ENCODE measurements around the gene SMIM38. TPM values are rescaled to one million over a fixed set of nuclear protein-coding genes. Genes with fewer than 3 reads are reported as not detected.

SMIM38 gene
- total RNA-seq = under 1 TPM; 0.36 to 0.49 TPM
- polyA plus RNA-seq = under 1 TPM in 1 of 3 donors, not detected in 2; 0.11 TPM
- total RNA-seq = 0.14 to 3.1 (median 0.50) reads per million in 6 experiments

- H3K36me3 Mint-ChIP-seq = no peaks in the 10 kb centered on the region
- H3K4me3 Mint-ChIP-seq = no peak within 1 kb of the TSS
- DNase-seq (no peak), ATAC-seq (no peak)
- no peak within 1 kb of the TSS for H3K27ac Mint-ChIP-seq
- peaks cover 0 to 7% (median under 1%) of the 10 kb centered on the region in 4 donors for H3K4me1 Mint-ChIP-seq
- H3K27me3 Mint-ChIP-seq = peaks cover 0 to 9% (median 0%) of the 10 kb centered on the region in 5 donors
- POLR2A ChIA-PET = no interaction called here
- H3K9me3 Mint-ChIP-seq = peaks cover 0 to 4% (median 0%) of the 10 kb centered on the region in 9 donors
Measured at GRCh38 chr11:69155302-69156234, at the start of gene SMIM38. Gene SMIM38 (plus strand): TSS chr11:69155935. CDS start chr11:69157847, 1,912 bp downstream.

GRCh38 chr11:69106031-69106811, 49.5 kb upstream of the SMIM38 start:
- peaks cover 0 to 6% (median 0%) of the 10 kb centered on the region in 5 donors for H3K27me3 Mint-ChIP-seq
- ATAC-seq (no peak), DNase-seq (no peak)
- peaks cover 0 to 16% (median 0%) of the 10 kb centered on the region in 9 donors for H3K9me3 Mint-ChIP-seq
- peaks cover 0 to 24% (median 8%) of the 10 kb centered on the region in 4 donors for H3K4me1 Mint-ChIP-seq
- H3K27ac Mint-ChIP-seq = peak overlapping the region in 1 of 10 donors; percentile 90
- no peak overlapping the region for H3K4me3 Mint-ChIP-seq
- POLR2A ChIA-PET = no interaction called here
- H3K36me3 Mint-ChIP-seq = peaks cover 0 to 4% (median 0%) of the 10 kb centered on the region in 3 donors

DNA sequence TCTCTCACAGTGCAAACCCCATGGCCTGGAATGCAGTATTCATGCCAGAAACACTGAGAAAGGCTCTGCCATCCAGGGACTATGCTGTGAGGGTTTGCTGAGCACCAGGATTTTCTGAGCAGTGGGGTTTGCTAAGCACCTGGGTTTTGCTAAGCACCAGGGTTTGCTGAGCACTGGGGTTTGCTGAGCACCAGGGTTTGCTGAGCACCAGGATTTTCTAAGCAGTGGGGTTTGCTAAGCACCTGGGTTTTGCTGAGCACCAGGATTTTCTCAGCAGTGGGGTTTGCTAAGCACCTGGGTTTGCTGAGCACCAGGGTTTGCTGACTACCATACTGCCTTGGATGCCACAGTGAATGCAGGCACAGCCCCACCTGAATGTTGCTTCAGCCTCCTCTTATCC, 48.3 kb upstream of the SMIM38 start:
- ATAC-seq (no peak), DNase-seq (no peak)
- Mint-ChIP-seq H3K36me3 (peaks cover 0 to 4% (median 0%) of the 10 kb centered on the region in 3 donors), H3K27me3 (peaks cover 0 to 6% (median 0%) of the 10 kb centered on the region in 5 donors), H3K4me1 (peaks cover 0 to 20% (median 8%) of the 10 kb centered on the region in 4 donors), H3K4me3 (no peak overlapping the region), H3K9me3 (peaks cover 0 to 16% (median 0%) of the 10 kb centered on the region in 9 donors), H3K27ac (no peak overlapping the region)
- POLR2A ChIA-PET = no interaction called here

GRCh38 chr11:69108030-69108429, 47.7 kb upstream of the SMIM38 start:
- Mint-ChIP-seq H3K4me3 (no peak overlapping the region), H3K9me3 (peaks cover 0 to 16% (median 0%) of the 10 kb centered on the region in 9 donors), H3K36me3 (peaks cover 0 to 4% (median 0%) of the 10 kb centered on the region in 3 donors), H3K27ac (no peak overlapping the region), H3K4me1 (peaks cover 0 to 16% (median 8%) of the 10 kb centered on the region in 4 donors), H3K27me3 (peaks cover 0 to 6% (median 0%) of the 10 kb centered on the region in 5 donors)
- DNase-seq (no peak), ATAC-seq (no peak)
- POLR2A ChIA-PET = no interaction called here

DNA sequence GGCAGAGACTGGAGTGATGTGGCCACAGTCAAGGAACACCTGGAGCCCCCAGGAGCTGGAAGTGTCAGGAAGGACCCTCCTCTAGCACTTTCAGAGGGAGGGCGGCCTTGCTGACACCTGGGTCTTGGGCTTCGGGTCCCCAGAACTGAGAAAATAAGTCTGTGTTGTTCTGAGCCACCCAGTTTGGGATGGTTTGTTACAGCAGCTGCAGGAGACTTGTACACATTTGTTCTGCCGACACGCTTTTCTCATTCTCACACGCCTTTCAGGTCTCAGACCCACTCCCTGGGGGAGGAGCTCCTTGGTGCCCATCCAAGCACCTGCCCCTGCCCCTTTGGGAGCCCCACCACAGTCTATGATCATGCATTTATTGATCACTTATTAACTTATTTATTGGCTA, 47.2 kb upstream of the SMIM38 start:
- ATAC-seq (no peak), DNase-seq (no peak)
- POLR2A ChIA-PET = no interaction called here
- Mint-ChIP-seq H3K27ac (no peak overlapping the region), H3K4me3 (no peak overlapping the region), H3K27me3 (peaks cover 0 to 6% (median 0%) of the 10 kb centered on the region in 5 donors), H3K9me3 (peaks cover 0 to 16% (median 0%) of the 10 kb centered on the region in 9 donors), H3K4me1 (peaks cover 0 to 14% (median 7%) of the 10 kb centered on the region in 4 donors), H3K36me3 (peaks cover 0 to 4% (median 0%) of the 10 kb centered on the region in 3 donors)

- ATAC-seq = no peak
- Mint-ChIP-seq H3K27me3 (peaks cover 0 to 6% (median 0%) of the 10 kb centered on the region in 5 donors), H3K4me1 (peaks cover 0 to 13% (median 7%) of the 10 kb centered on the region in 4 donors), H3K4me3 (no peak overlapping the region), H3K27ac (peak overlapping the region in 2 of 10 donors; percentile 42 to 64), H3K36me3 (peaks cover 0 to 4% (median 0%) of the 10 kb centered on the region in 3 donors), H3K9me3 (peaks cover 0 to 16% (median 0%) of the 10 kb centered on the region in 9 donors)
- POLR2A ChIA-PET = no interaction called here
- no peak for DNase-seq
Measured at GRCh38 chr11:69109101-69109500, 46.6 kb upstream of the SMIM38 start.

DNA sequence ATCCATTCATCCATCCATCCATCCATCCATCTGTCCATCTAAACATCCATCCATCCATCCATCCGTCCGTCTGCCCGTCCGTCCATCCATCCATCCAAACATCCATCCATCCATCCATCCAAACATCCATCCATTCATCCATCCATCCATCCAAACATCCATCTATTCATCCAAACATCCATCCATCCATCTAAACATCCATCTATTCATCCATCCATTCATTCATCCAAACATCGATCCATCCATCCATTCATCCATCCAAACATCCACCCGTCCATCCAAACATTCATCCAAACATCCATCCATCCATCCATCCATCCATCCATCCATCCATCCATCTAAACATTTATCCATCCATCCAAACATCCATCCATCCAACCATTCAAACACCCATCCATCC, 45.3 kb upstream of the SMIM38 start:
- peaks cover 0 to 16% (median 0%) of the 10 kb centered on the region in 9 donors for H3K9me3 Mint-ChIP-seq
- DNase-seq = no peak
- no peak for ATAC-seq
- H3K36me3 Mint-ChIP-seq = peaks cover 0 to 4% (median 0%) of the 10 kb centered on the region in 3 donors
- peaks cover 0 to 13% (median 7%) of the 10 kb centered on the region in 4 donors for H3K4me1 Mint-ChIP-seq
- POLR2A ChIA-PET = no interaction called here
- no peak overlapping the region for H3K27ac Mint-ChIP-seq
- no peak overlapping the region for H3K4me3 Mint-ChIP-seq
- peaks cover 0 to 6% (median 0%) of the 10 kb centered on the region in 5 donors for H3K27me3 Mint-ChIP-seq

- H3K4me1 Mint-ChIP-seq = peaks cover 0 to 12% (median 4%) of the 10 kb centered on the region in 4 donors
- H3K36me3 Mint-ChIP-seq = peaks cover 0 to 4% (median 0%) of the 10 kb centered on the region in 3 donors
- H3K9me3 Mint-ChIP-seq = peaks cover 0 to 16% (median 0%) of the 10 kb centered on the region in 9 donors
- POLR2A ChIA-PET = no interaction called here
- DNase-seq (no peak), ATAC-seq (no peak)
- no peak overlapping the region for H3K27ac Mint-ChIP-seq
- H3K4me3 Mint-ChIP-seq = no peak overlapping the region
- H3K27me3 Mint-ChIP-seq = peaks cover 0 to 6% (median 0%) of the 10 kb centered on the region in 5 donors
Measured at GRCh38 chr11:69111624-69112542, 43.9 kb upstream of the SMIM38 start.

- Mint-ChIP-seq H3K36me3 (peaks cover 0 to 4% (median 0%) of the 10 kb centered on the region in 3 donors), H3K4me3 (no peak overlapping the region), H3K27ac (peak overlapping the region in 2 of 10 donors; percentile 14 to 38), H3K4me1 (peaks cover 0 to 9% (median 6%) of the 10 kb centered on the region in 4 donors), H3K9me3 (peaks cover 0 to 16% (median 0%) of the 10 kb centered on the region in 9 donors), H3K27me3 (no peaks in the 10 kb centered on the region)
- POLR2A ChIA-PET = interaction anchor here (1.1 kb wide), 1 partner anchor 10 kb away, joined by 4 read pairs; no protein-coding TSS in a partner anchor
- no peak for ATAC-seq
- no peak for DNase-seq
Measured at GRCh38 chr11:69113226-69113625, 42.5 kb upstream of the SMIM38 start.

DNA sequence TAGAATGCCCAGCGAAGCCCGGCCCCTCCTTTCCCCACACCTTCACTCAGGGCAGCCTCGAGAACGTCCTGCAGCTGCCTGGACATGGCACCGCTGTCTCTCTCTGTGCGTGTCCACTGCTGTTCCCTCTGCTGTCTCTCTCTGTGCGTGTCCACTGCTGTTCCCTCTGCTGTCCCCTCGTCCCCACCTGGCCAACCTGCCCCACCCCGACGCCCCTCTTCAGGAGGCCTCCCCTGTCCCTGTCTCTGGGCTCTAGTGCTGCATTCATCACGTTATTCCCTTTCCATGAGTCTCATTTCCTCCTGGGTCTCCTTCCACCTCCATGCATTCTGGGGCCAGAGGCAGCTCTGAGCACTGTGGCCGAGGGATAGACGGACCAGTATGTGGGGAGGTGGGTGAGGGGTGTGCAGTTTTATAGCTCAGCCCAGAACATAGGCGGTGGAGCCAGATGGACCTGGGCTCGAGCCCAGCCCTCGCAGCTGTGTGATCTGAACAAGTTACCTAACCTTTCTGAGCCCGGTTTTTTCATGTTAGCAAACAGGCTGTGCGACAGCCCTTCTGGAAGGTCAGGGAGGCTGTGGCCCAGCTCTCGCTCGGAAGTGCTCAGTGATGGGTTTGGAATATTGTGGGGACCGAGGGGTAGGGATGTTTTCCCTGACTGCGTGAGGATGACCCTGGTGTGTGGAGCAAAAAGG, 41.9 kb upstream of the SMIM38 start:
- DNase-seq = peak in 1 of 10 donors; percentile 56
- Mint-ChIP-seq H3K4me1 (peaks cover 0 to 9% (median 6%) of the 10 kb centered on the region in 4 donors), H3K27ac (peak overlapping the region in 2 of 10 donors; percentile 14 to 38), H3K27me3 (no peaks in the 10 kb centered on the region), H3K36me3 (no peaks in the 10 kb centered on the region), H3K9me3 (peaks cover 0 to 16% (median 0%) of the 10 kb centered on the region in 9 donors), H3K4me3 (no peak overlapping the region)
- POLR2A ChIA-PET = interaction anchor here (1.1 kb wide), 1 partner anchor 10 kb away, joined by 4 read pairs; no protein-coding TSS in a partner anchor
- ATAC-seq = no peak

DNA sequence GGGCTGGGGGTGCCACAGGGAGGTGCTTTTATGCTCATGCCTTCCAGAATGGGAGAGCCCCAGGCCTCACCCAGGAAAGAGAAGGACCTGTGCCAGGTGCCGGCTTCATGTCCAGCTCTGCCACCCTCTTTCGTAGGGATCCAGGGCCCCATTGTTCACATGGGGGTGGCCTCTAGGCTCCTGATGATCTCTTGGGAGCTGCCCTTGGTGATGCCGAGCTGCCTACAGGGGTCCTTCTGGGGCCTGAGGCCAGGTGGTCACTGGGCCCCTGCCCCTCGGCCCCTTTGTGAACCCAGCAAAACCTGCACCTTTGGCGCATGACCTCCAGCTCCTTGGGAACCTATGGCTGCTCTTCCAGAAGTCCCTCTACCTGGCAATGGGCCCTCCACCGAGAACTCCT, 41.4 kb upstream of the SMIM38 start:
- H3K27me3 Mint-ChIP-seq = no peaks in the 10 kb centered on the region
- H3K36me3 Mint-ChIP-seq = peaks cover 0 to 3% (median 0%) of the 10 kb centered on the region in 3 donors
- POLR2A ChIA-PET = interaction anchor here (1.1 kb wide), 1 partner anchor 9 kb away, joined by 4 read pairs; no protein-coding TSS in a partner anchor
- ATAC-seq (no peak), DNase-seq (no peak)
- peaks cover 0 to 16% (median 0%) of the 10 kb centered on the region in 9 donors for H3K9me3 Mint-ChIP-seq
- peak overlapping the region in 2 of 10 donors; percentile 18 to 71 for H3K27ac Mint-ChIP-seq
- H3K4me1 Mint-ChIP-seq = peaks cover 0 to 9% (median 5%) of the 10 kb centered on the region in 4 donors
- H3K4me3 Mint-ChIP-seq = no peak overlapping the region
